ENCODE data around the gene DUSP2. TPM values are rescaled to one million over a fixed set of nuclear protein-coding genes. Genes with fewer than 3 reads are reported as not detected.

DUSP2 gene
- total and polyA plus RNA-seq, 10 of the 15 experiments (the other 5 are each of a cell fraction or from before 2014, with no cell fraction given): 9.7 to 212 (median 57.2) TPM

GRCh38 chr2:96143231-96143847, 1.9 kb downstream of the DUSP2 start (continued):
- TF ChIP-seq NKRF (conservative IDR thresholded peaks at IDR 0.05) (peak; percentile 47), YBX1 (IDR thresholded peaks at IDR 0.05) (no peak), MYB (IDR thresholded peaks at IDR 0.05; ENCODE audit: borderline replicate concordance, low read depth, low read length) (peak; percentile 15; the same call in 1 of the 2 replicates), BMI1 (IDR thresholded peaks at IDR 0.05; ENCODE audit: borderline replicate concordance) (0 out of 2 replicates have a peak, but pooled peaks have one; percentile 9), RELA (IDR thresholded peaks at IDR 0.05; ENCODE audit: borderline replicate concordance, partially characterized antibody) (peak; percentile 21), BACH1 (IDR thresholded peaks at IDR 0.05; ENCODE audit: borderline replicate concordance) (no peak; the same call in 1 of the 2 replicates), MLLT1 (IDR thresholded peaks at IDR 0.05) (peak; percentile 39)

Measured in GM12878 (cell line).